Nephron progenitor cell (in vitro differentiated cells): ENCODE measurements around the gene IL1R2.
A peak's percentile ranks its signal among the peaks of the same experiment; 100 is the strongest.

Experiments used
- DNase-seq: peaks from one replicate; pipeline ENCODE4 v3.0.0; 2021
- H3K27ac Mint-ChIP-seq: 2 replicates; pipeline ENCODE4 v1.8.0; 2021; ENCODE audit warnings: mild to moderate bottlenecking, moderate library complexity, mixed read lengths
- H3K27me3 Mint-ChIP-seq: 2 replicates; pipeline ENCODE4 v1.8.0; 2021; ENCODE audit warnings: mild to moderate bottlenecking, low read depth, mixed read lengths; ENCODE audit not compliant: poor library complexity
- H3K36me3 Mint-ChIP-seq: 2 replicates; pipeline ENCODE4 v1.8.0; 2021; ENCODE audit warnings: low read depth, mixed read lengths
- H3K4me1 Mint-ChIP-seq: 2 replicates; pipeline ENCODE4 v1.8.0; 2021; ENCODE audit warnings: mixed read lengths
- H3K4me3 Mint-ChIP-seq: 2 replicates; pipeline ENCODE4 v1.8.0; 2021; ENCODE audit warnings: mild to moderate bottlenecking, moderate library complexity, mixed read lengths
- H3K9me3 Mint-ChIP-seq: 2 replicates; pipeline ENCODE4 v1.8.0; 2021; ENCODE audit warnings: mild to moderate bottlenecking, moderate library complexity, mixed read lengths
- CTCF ChIP-seq: fragments of 200-600 bp; sonication (generic); IDR thresholded peaks from 2 replicates; pipeline ENCODE4 v1.5.0; 2021; ENCODE audit warnings: antibody characterized with exemption

The IL1R2 gene

GRCh38 chr2:102025016-102025501, 33.3 kb downstream of the IL1R2 start:
- Mint-ChIP-seq H3K9me3 (peaks cover 13% of the 10 kb centered on the region), H3K4me1 (peaks cover 59% of the 10 kb centered on the region), H3K27me3 (peaks cover 5% of the 10 kb centered on the region), H3K27ac (peak overlapping the region; percentile 11), H3K36me3 (peaks cover 5% of the 10 kb centered on the region), H3K4me3 (no peak overlapping the region)
- TF ChIP-seq CTCF = no peak
- no peak for DNase-seq

- H3K27ac Mint-ChIP-seq = peak overlapping the region; percentile 11
Observed at GRCh38 chr2:102025583-102026267, 34.0 kb downstream of the IL1R2 start.

GRCh38 chr2:102027036-102027980, 35.5 kb downstream of the IL1R2 start:
- Mint-ChIP-seq H3K27me3 (peaks cover 3% of the 10 kb centered on the region), H3K4me1 (peaks cover 49% of the 10 kb centered on the region), H3K27ac (peak overlapping the region; percentile 88), H3K9me3 (peaks cover 13% of the 10 kb centered on the region), H3K4me3 (peak overlapping the region; percentile 36), H3K36me3 (peaks cover 5% of the 10 kb centered on the region)
- DNase-seq = no peak
- TF ChIP-seq CTCF = no peak

More at GRCh38 chr2:102025583-102026267, 34.0 kb downstream of the IL1R2 start:
- TF ChIP-seq CTCF = no peak
- peaks cover 5% of the 10 kb centered on the region for H3K36me3 Mint-ChIP-seq
- H3K27me3 Mint-ChIP-seq = peaks cover 3% of the 10 kb centered on the region
- peaks cover 13% of the 10 kb centered on the region for H3K9me3 Mint-ChIP-seq
- H3K4me1 Mint-ChIP-seq = peaks cover 59% of the 10 kb centered on the region
- no peak overlapping the region for H3K4me3 Mint-ChIP-seq
- DNase-seq = no peak

- Mint-ChIP-seq H3K4me1 (peaks cover 60% of the 10 kb centered on the region), H3K27ac (no peak overlapping the region), H3K36me3 (peaks cover 5% of the 10 kb centered on the region), H3K9me3 (peaks cover 13% of the 10 kb centered on the region), H3K4me3 (no peak overlapping the region), H3K27me3 (peaks cover 3% of the 10 kb centered on the region)
- no peak for DNase-seq
- no peak for TF ChIP-seq CTCF
Observed at GRCh38 chr2:102028470-102028869, 36.7 kb downstream of the IL1R2 start.

GRCh38 chr2:102029405-102029804, 37.6 kb downstream of the IL1R2 start:
- Mint-ChIP-seq H3K9me3 (peaks cover 13% of the 10 kb centered on the region), H3K27ac (no peak overlapping the region), H3K4me1 (peaks cover 60% of the 10 kb centered on the region), H3K4me3 (no peak overlapping the region), H3K36me3 (peaks cover 5% of the 10 kb centered on the region), H3K27me3 (peaks cover 3% of the 10 kb centered on the region)
- DNase-seq = no peak
- no peak for TF ChIP-seq CTCF
